SJCRH30 (cell line): ENCODE measurements around the gene SLX4. TPM values are rescaled to one million over a fixed set of nuclear protein-coding genes. Genes with fewer than 3 reads are reported as not detected.

ENCODE experiments used
- DNase-seq, 2 experiments: peaks; one replicate each; pipeline ENCODE4 v3.0.0-alpha.2; 2015 to 2020
- H3K27ac ChIP-seq: fragments of 250-450 bp; sonication (Bioruptor Pico); 2 replicates; pipeline ENCODE4 v1.5.1; 2020; ENCODE audit warnings: mild to moderate bottlenecking, moderate library complexity
- H3K27me3 ChIP-seq: fragments of 250-450 bp; sonication (Bioruptor Pico); 2 replicates; pipeline ENCODE4 v1.5.1; 2020; ENCODE audit warnings: mild to moderate bottlenecking, moderate library complexity
- H3K36me3 ChIP-seq: fragments of 250-450 bp; sonication (Bioruptor Pico); 2 replicates; pipeline ENCODE4 v1.5.1; 2020; ENCODE audit warnings: mild to moderate bottlenecking, moderate library complexity
- H3K4me1 ChIP-seq: fragments of 250-450 bp; sonication (Bioruptor Pico); 2 replicates; pipeline ENCODE4 v1.5.1; 2020; ENCODE audit warnings: mild to moderate bottlenecking, moderate library complexity
- H3K4me3 ChIP-seq: fragments of 250-450 bp; sonication (Bioruptor Pico); 2 replicates; pipeline ENCODE4 v1.5.1; 2020; ENCODE audit warnings: mild to moderate bottlenecking, moderate library complexity
- H3K9me3 ChIP-seq: fragments of 250-450 bp; sonication (Bioruptor Pico); replicated peaks from 2 replicates; pipeline ENCODE4 v1.5.1; 2020; ENCODE audit warnings: mild to moderate bottlenecking, moderate library complexity
- total RNA-seq: library from RNA; depleted of rRNA; stranded (reverse); fragments of >200 nt; shearing (Covaris generic); gene quantifications from 2 replicates; pipeline ENCODE4 v1.2.3, GENCODE V29; 2014

Gene SLX4
- total RNA-seq, 1 experiment from 2014 or later = 7.6 TPM

GRCh38 chr16:3573146-3573815, 38.1 kb downstream of the SLX4 start:
- H3K4me1 ChIP-seq = peaks cover 1% of the 10 kb centered on the region; the same call in 1 of the 2 replicates
- no peak overlapping the region for H3K27ac ChIP-seq
- H3K4me3 ChIP-seq = no peak overlapping the region
- peaks cover 7% of the 10 kb centered on the region; the same call in 1 of the 2 replicates for H3K9me3 ChIP-seq
- no peaks in the 10 kb centered on the region for H3K36me3 ChIP-seq
- no peaks in the 10 kb centered on the region for H3K27me3 ChIP-seq
- DNase-seq = no peak

GRCh38 chr16:3570420-3571062, 40.9 kb downstream of the SLX4 start:
- H3K27ac ChIP-seq = no peak overlapping the region
- H3K4me1 ChIP-seq = no peaks in the 10 kb centered on the region
- H3K9me3 ChIP-seq = peaks cover 7% of the 10 kb centered on the region; the same call in 1 of the 2 replicates
- no peak for DNase-seq
- H3K27me3 ChIP-seq = no peaks in the 10 kb centered on the region
- H3K4me3 ChIP-seq = no peak overlapping the region
- no peaks in the 10 kb centered on the region for H3K36me3 ChIP-seq

- no peaks in the 10 kb centered on the region for H3K27me3 ChIP-seq
- H3K4me1 ChIP-seq = no peaks in the 10 kb centered on the region
- DNase-seq = no peak
- no peak overlapping the region for H3K27ac ChIP-seq
- no peak overlapping the region for H3K4me3 ChIP-seq
- H3K36me3 ChIP-seq = no peaks in the 10 kb centered on the region
- peaks cover 7% of the 10 kb centered on the region; the same call in 1 of the 2 replicates for H3K9me3 ChIP-seq
Observed at GRCh38 chr16:3569851-3570250, 41.6 kb downstream of the SLX4 start.

- H3K27ac ChIP-seq = no peak overlapping the region
- peaks cover 2% of the 10 kb centered on the region; the same call in 1 of the 2 replicates for H3K4me1 ChIP-seq
- no peaks in the 10 kb centered on the region for H3K27me3 ChIP-seq
- H3K9me3 ChIP-seq = peaks cover 7% of the 10 kb centered on the region; the same call in 1 of the 2 replicates
- H3K36me3 ChIP-seq = no peaks in the 10 kb centered on the region
- DNase-seq = no peak
- H3K4me3 ChIP-seq = no peak overlapping the region
Observed at GRCh38 chr16:3566990-3567389, 44.4 kb downstream of the SLX4 start.

GRCh38 chr16:3564889-3565141, 46.6 kb downstream of the SLX4 start:
- Histone ChIP-seq H3K9me3 (no peaks in the 10 kb centered on the region), H3K27me3 (no peaks in the 10 kb centered on the region), H3K27ac (no peak overlapping the region), H3K4me1 (peaks cover 6% of the 10 kb centered on the region; the same call in 1 of the 2 replicates), H3K4me3 (no peak overlapping the region), H3K36me3 (no peaks in the 10 kb centered on the region)
- DNase-seq = no peak

- DNase-seq = no peak
- Histone ChIP-seq H3K36me3 (no peaks in the 10 kb centered on the region), H3K27ac (no peak overlapping the region), H3K9me3 (no peaks in the 10 kb centered on the region), H3K4me3 (no peak overlapping the region), H3K4me1 (peaks cover 6% of the 10 kb centered on the region; the same call in 1 of the 2 replicates), H3K27me3 (no peaks in the 10 kb centered on the region)
Observed at GRCh38 chr16:3564130-3564888, 47.1 kb downstream of the SLX4 start.

- Histone ChIP-seq H3K36me3 (no peaks in the 10 kb centered on the region), H3K27me3 (no peaks in the 10 kb centered on the region), H3K9me3 (no peaks in the 10 kb centered on the region), H3K4me3 (no peak overlapping the region), H3K27ac (no peak overlapping the region), H3K4me1 (peaks cover 6% of the 10 kb centered on the region; the same call in 1 of the 2 replicates)
- DNase-seq = no peak
Observed at GRCh38 chr16:3562914-3563480, 48.4 kb downstream of the SLX4 start.

GRCh38 chr16:3561626-3562025, 49.8 kb downstream of the SLX4 start:
- no peaks in the 10 kb centered on the region for H3K9me3 ChIP-seq
- DNase-seq = no peak
- no peaks in the 10 kb centered on the region for H3K36me3 ChIP-seq
- no peak overlapping the region for H3K4me3 ChIP-seq
- peaks cover 6% of the 10 kb centered on the region; the same call in 1 of the 2 replicates for H3K4me1 ChIP-seq
- no peaks in the 10 kb centered on the region for H3K27me3 ChIP-seq
- no peak overlapping the region for H3K27ac ChIP-seq

GRCh38 chr16:3554351-3554928, 57.0 kb downstream of the SLX4 start:
- no peaks in the 10 kb centered on the region for H3K9me3 ChIP-seq
- H3K27me3 ChIP-seq = no peaks in the 10 kb centered on the region
- no peak for DNase-seq

GRCh38 chr16:3553138-3553923, 58.1 kb downstream of the SLX4 start:
- no peaks in the 10 kb centered on the region for H3K9me3 ChIP-seq
- no peaks in the 10 kb centered on the region for H3K36me3 ChIP-seq
- no peak overlapping the region for H3K27ac ChIP-seq
- no peak overlapping the region for H3K4me3 ChIP-seq
- no peak for DNase-seq
- no peaks in the 10 kb centered on the region for H3K4me1 ChIP-seq
- H3K27me3 ChIP-seq = no peaks in the 10 kb centered on the region

More at GRCh38 chr16:3554351-3554928, 57.0 kb downstream of the SLX4 start:
- no peaks in the 10 kb centered on the region for H3K36me3 ChIP-seq
- H3K4me3 ChIP-seq = no peak overlapping the region
- no peak overlapping the region for H3K27ac ChIP-seq
- no peaks in the 10 kb centered on the region for H3K4me1 ChIP-seq

- Histone ChIP-seq H3K27ac (no peak overlapping the region), H3K36me3 (no peaks in the 10 kb centered on the region), H3K9me3 (no peaks in the 10 kb centered on the region), H3K4me3 (no peak overlapping the region), H3K27me3 (no peaks in the 10 kb centered on the region), H3K4me1 (no peaks in the 10 kb centered on the region)
- no peak for DNase-seq
Observed at GRCh38 chr16:3550851-3551847, 60.3 kb downstream of the SLX4 start.

GRCh38 chr16:3549906-3550305, 61.5 kb downstream of the SLX4 start:
- no peak overlapping the region for H3K4me3 ChIP-seq
- H3K27me3 ChIP-seq = no peaks in the 10 kb centered on the region
- no peak overlapping the region for H3K27ac ChIP-seq
- H3K9me3 ChIP-seq = no peaks in the 10 kb centered on the region
- no peaks in the 10 kb centered on the region for H3K4me1 ChIP-seq
- no peaks in the 10 kb centered on the region for H3K36me3 ChIP-seq
- DNase-seq = no peak

- Histone ChIP-seq H3K4me3 (no peak overlapping the region), H3K27ac (no peak overlapping the region), H3K9me3 (no peaks in the 10 kb centered on the region), H3K36me3 (no peaks in the 10 kb centered on the region), H3K4me1 (no peaks in the 10 kb centered on the region), H3K27me3 (no peaks in the 10 kb centered on the region)
- DNase-seq = no peak
Observed at GRCh38 chr16:3548859-3549258, 62.5 kb downstream of the SLX4 start.
